Stimulated activated CD4-positive, alpha-beta T cell treated with anti-CD3 and anti-CD28 coated beads, Interleukin-1b, Interleukin-23, amount 100 ng/mL, for 4 hours (primary cell): ENCODE results near the gene EXOC6B.

Source experiments
- DNase-seq, 2 donors: peaks; one replicate each; pipeline ENCODE4 v3.0.0-alpha.2; 2020; ENCODE audit warnings: low read depth in 2 of 2

EXOC6B gene

DNA sequence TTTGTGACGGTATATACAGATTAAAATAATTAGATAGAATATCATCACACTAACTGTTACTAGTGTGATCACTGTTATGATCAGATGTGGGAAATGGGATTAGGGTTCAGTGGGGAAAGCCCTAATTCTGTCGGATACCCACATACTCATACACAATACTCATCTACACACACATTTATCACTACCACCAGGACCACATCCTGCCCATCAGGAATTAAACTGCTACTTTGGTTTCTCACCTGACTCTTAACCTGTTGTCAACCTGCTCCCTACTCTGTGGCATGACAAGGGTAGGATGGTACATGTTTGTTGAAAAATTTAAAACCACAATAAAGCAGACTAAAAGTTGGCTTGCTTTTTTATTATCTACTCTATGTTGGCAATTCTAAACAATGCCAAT is 653.4 kb downstream of the EXOC6B start:
- DNase-seq = no peak

DNA sequence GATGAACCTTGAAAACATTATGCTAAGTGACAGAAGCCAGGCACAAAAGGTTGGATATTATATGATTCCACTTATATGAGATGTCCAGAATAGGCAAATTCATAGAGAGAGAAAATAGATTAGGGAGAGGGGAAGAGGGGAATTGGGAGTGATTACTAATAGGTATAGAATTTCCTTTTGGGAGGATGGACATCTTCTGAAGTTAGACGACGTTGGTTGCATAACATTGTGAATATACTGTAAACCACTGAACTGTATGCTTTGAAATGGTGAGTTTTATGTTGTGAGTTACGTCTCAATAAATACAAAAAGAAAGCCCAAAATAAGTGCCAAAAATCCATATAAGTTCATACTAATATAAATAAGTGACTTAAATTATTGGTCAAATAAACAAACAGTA is 659.6 kb downstream of the EXOC6B start:
- DNase-seq = no peak

DNA sequence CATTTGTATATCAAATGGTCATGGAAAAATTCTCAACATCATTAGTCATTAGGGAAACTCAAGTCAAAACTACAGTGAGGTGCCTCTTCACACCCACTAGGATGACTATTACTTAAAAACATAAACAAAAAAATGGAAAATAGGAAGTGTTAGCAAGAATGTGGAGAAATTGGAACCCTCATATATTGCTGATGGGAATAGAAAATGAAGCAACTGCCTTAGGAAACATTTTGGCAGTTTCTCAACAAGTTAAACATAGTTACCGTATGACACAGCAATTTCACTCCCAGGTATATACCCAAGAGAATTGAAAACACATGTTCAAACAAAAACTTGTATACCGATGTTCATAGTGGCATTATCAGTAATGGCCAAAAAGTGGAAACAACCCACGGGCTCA is 660.0 kb downstream of the EXOC6B start:
- no peak for DNase-seq

DNA sequence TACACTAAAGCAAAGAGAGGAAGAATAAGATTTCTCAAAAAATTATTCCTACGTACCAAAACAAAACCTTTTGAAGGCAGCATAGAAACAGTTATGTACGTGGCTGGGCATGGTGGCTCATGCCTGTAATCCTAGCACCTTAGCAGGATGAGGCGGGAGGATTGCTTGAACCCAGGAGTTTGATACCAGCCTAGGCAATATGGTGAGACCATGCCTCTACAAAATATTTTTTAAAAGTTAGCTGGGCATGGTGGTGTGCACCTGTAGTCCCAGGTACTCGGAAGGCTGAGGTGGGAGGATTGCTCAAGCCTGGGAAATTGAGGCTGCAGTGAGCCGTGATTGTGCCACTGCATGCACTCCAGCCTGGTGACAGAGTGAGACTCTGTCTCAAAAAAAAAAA is 663.3 kb downstream of the EXOC6B start:
- no peak for DNase-seq

DNA sequence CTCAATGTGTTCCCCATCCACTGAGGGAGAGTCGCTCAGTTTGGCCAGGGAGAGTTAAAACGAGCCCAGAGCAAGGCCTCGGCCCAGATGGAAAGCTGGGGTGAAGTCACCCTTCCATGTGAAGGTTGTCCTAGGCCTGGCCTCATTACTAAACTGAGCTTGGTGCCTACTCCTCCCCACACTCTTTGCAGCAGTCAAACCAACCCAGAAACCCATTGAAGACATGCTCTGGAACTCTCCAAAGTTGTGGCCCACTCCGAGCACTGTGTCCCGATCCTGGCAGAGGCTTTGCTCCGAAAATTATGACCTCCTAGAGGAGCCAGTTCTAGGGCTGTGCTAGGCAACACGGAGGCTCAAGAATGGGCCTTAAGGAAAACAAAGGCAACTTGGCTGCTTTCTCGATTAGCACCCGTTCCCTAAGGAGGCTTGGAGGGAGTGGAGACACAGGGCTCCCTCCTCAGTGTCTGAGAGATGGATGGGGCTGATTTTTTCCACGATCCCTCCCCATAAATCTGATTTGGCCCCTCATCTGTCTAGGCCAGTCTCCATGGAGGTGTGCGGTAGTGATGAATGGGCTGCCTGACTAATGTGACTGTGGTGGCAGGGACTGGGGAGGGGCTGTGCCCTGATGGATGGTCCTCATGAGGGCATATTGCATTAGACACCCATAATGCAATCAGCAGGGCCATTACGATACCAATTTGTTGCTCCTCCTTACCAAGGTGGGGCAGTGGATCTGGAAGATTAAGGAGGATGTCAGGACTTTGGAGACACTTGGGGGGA is 666.4 kb downstream of the EXOC6B start:
- DNase-seq = no peak

DNA sequence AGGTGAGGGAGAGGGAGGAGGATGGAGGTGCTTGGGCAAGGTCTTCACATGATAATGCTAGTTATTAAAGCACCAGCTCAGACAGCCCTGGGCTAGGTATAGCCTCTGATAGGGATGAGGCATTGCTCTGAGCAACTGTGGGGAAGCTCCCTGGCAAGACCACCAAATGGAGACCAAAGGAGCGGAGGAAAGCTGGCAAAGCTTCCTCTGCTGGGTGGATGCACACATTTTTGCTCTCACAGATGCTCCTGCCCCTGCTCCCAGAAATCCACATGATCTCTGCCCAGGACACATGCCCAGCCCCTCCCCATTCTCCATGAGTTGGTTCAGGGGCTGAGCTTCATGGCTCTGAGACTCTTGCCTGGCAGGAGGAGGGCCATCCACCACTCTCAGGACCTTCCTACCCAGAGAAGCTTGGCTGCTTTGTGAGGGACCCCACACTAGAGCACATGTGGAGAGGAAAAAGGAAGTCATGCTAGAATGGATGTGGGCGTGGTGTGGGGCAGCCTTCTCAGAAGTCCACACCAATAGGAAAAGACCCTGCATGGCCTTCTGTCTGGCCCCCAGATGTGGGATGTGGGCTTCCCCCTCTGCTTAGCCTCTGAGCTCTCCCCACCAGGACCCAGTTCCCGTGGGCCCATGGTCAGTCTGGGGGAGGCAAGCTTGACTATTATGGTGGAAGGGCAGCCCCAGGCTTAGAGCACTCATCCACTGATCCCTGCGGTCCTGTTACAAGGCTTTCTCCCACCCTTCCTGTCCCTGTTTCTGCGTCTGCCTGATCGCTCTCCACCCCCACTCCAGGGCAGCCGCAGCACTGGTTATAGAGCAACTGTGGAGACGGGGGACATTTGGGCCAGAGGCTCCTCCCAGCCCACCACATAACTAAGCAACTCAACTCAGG is 667.7 kb downstream of the EXOC6B start:
- DNase-seq = no peak

DNA sequence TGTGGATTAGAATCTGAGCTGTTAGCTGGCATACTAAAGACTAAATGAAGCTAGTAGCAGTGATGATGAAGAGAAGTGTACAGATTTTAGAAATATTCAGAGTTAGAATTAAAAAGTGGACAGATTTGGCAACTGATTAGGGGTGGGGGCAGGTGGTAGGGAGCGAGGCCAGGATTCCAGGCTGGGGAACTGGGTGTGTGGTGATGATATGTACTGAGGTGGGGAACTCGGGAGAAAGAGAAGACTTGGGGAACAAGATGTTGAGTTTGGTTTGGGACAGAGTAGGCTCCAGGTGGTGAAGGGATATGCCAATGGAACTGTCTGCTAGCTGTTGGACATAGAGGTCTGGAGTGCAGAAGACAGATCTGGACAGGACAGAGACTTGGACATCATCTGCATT is 669.0 kb downstream of the EXOC6B start:
- DNase-seq = no peak

DNA sequence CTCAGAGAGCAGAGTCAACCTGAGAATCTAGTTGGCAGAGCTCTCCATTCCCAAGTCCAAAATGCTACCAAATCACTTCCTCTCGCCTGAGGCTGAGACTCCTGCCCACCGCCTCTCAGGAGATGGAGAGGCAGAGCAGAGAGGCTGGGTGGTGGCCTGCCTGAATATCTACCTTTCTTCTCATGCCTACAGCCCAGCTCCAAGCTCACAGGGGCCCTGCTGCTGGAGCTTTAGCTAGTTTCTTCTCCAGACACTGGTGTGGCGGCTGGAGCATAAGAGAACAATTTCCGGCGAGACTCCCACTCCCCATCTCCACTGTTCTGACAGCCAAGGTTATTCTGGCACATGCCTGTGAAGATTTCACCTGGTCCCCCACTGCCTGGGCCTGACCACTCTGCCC is 670.1 kb downstream of the EXOC6B start:
- DNase-seq = no peak

DNA sequence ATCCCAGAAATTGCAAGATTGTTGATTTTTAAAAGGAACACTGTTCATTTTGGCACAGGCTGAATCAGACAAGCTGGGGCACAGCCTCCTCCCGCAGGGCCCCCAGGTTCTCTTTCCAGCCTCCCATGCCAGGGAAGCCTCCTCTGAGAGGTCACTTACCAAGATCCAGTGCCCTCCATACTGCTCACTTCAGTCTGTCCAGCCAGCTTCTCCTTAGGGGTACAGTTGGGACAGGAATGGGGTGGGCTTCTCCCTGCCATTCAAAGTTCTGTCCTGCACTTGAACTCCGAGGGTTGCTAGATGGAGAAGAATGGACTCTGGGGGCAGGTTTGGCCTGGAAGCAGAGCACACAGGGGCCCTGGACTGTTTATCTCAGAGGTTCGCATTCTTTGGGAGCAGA is 670.7 kb downstream of the EXOC6B start:
- DNase-seq = no peak

DNA sequence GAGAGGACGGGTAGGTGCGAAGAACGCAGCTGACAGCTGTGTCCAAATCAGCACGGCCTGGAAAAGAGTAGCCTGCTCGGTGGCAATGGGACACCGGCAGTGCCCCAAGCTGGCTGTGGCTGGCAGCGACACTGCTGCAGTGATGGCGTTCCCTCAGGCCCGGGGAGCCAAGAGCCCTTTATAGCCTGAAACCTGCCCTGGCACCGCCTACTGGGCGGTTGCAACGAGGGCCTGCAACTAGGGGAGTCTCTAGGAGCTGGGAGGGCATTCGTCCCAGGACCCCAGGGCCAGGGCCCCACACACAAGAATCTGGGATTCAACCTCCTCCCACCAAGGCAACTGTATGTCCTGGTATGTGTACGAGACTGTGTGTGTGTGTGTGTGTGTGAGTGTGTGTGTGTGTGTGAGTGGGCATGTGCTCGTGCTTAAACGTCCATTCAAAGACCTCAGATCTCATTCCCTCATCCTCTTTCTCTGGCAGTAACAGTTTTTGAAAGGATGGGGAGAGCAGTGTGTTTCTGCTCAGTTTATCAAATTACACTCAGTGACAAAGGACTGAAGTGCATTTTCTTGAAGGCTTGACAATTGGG is 671.4 kb downstream of the EXOC6B start:
- DNase-seq = no peak

DNA sequence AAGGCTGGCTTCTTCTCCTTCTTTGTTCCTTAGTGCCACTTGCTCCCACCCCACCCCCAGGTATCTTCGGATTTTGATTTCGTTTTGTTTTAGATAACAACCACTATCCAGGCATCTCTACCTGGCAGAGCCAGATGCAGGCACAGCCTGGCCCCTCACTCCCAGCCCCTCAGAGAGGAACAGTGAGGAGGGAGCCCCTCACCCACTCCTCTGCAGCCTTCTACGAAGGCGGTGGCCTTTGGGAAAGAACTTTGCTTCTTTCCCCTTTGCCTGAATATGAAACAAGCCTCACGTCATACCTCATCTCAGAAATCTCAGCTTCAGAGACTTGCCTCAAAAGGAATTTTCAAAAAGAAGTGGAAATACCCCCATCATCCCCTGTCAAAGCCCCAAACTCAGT is 671.9 kb downstream of the EXOC6B start:
- no peak for DNase-seq

DNA sequence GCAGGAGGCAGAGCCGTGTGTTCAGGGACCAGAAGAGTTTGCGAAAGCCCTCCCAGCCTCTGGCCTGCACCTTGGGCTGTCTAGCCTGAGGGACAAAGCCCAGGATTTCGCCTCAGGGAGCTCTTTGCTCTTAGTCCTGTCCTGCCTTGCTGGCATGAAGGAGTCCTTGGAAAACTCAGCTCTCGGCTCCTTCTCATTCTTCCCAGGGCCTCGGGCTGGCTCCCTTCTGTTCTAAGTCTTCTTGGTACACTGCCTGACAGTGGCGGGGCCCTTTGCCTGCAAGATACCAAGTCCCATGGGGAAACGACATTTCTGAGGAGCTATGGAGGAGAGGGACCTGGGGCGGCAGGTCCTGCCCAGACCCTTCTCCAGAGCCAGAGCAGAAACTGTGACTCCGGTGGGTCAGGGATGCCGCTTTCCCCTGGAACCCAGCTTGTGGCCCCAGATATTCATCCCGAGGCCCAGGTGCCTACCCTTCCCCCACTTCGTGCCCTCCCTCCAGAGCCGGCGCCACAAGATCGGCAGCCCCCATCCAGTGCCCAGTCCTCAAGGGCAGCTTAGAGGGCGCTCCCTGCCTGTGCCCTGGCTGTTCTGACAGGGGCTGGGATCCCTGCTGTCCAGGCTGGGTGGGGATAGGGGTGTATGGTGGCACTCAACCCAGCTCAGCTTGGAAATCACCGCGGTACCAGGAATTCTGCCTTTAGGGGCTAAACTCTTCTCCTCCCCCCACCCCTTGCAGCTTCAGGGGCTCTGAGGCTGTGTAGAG is 672.6 kb downstream of the EXOC6B start:
- DNase-seq = no peak

DNA sequence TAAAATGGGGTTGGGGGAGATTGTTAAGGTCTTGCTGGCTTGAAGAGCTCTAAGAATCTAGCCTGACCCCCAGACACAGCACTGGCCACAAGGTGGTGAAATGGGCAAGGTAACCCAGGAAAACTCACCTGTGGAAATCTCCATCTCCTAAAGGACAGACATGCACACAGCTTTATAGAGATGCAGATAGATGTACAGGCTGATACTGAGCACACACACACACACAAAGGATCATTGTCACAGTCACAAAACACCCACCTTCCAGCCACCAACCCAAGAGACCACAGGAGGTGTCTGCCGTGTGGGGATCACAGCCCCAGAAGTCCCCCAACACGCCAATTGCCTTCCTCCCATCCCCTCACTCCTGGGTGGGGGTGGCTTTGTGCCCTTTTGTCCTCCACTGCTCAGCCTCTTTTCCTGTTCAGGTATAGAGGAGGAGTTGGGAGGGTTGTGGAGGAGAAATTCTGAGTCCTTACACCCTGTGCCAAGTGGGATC is 674.9 kb downstream of the EXOC6B start:
- DNase-seq = no peak

DNA sequence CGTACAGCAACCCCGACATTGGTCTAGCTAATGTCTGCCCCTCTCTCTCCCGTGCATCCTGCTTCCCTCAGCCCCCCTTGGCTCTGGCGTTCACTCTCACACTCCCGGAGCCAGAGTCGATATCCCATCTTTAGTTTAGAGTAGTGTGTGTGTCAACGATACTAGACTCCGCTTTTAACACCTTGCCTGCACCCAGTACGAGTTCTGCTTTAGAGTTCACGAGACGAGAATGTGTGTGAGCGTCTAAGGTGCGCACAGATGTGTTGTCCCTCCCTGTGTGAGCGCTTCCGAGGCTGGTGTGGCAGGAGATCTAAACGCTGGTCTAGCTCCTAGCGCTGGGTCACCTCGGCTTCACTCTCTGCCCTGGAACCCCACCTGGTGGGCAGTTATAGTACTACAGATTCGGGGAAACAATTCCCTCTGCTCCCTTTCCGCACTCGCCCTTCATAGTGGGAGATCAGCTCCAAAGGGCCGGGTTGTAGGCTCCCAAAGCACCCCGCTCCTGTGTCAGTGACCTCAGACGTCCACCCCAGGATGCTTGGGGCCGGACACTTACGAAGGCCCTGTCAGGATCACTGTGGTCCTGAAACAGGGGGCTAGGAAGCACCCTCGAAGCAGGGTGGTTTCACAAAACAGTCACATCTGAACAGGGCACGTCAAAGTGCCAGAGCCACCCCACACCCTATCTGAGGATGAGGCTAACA is 675.5 kb downstream of the EXOC6B start:
- peak; percentile 50 to 54 for DNase-seq

DNA sequence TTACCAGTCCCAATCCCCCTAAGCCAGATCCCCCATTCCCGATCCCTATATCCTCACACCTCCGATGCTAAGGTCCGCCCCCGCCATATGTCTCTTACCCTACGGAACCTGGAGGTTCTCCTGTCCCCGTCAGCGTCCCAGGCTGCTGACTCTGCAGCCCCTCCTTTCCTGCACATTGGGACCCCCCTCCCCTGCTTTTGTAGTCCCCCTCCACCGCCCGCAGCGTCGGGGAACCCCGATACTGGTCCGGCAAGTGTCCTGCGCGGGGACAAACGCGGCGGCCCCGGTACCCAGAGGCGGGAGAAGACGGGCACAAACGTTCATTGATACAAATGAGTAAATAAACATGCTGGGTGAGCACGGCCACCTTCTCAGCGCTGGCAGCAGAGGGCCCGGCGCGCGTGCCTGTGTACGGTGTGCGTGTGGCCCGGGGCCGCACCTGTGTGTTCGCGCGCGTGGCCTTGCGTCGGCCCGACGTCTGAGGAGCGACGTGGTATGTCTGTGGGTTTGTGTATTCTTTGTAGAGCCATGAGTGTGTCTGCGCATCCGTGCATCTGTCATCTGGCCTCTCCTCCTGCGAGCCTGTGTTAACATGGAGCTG is 676.2 kb downstream of the EXOC6B start:
- no peak for DNase-seq

DNA sequence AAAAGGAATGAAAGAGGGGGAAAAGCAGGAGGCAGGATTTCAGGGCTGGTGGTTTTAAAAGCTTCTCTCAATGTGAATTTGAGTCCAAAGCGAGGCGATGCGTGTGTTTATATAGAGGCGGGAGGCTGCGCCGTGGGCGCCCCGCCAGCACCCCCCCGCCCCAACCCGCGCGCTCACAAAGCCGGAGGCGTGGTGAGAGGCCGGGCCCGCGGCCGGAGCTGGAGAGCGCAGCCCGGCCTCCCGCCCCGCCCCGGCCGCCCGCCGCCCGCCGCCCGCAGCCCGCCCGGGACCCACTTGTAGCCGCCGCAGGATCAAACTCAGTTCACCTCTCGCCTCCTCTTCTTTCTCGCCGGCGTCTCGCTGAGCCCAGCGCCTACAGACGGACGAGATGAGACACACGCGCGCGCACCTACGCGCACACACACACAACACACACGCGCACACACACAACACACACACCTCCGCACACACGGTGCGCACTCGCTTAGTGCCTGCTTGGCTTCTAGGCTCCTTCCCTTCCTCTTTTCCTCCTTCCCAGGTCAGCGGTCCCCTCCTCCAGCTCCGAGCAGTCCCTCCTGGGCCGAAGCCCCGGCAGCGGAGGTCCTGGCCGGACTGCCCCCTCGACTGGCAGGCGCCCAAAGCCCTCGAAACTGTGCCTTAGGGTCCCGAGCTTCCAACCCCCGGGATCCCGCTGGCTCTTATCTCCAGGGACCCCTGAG is 676.8 kb downstream of the EXOC6B start:
- DNase-seq = no peak

DNA sequence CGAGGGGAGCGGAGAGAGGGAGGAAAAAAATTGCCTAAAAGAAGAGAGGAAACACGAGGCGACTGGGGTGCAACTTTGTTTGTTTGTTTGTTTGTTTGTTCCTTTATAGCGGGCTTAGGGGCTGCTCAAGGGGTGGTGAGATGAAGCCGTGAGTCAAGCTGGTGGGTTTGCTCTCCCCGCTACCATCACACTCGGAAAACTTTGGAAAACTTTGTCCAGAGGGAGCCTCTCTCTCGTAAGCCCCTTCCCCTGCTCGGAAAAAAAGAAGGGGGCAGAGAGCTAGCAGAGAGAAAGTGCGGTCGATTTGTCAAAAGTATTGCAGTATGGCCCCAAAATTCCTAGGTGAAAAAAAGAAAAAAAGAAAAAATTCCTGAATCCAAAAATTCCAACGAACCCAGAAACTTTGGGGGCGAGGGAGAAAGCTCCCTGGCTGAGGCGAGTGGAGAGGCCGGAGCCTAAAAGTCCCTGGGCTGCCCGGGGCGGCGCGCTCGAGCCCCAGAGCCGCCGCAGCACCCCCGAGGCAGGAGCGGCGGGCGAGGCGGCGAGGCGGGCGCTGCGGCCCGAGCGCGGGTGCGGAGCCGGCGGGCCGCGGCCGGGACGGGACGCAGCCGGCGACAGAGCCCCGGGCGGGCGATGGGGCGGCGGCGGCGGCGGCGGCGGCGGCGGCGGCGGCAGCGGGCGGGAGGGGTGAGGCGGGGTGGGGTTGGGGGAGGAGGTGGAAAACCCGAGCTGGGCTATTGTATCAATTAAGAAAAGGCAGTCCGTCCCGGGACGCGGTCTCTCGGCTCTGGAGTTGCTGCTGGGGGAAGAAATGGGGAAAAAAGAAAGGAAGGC is 677.6 kb downstream of the EXOC6B start:
- DNase-seq = no peak

DNA sequence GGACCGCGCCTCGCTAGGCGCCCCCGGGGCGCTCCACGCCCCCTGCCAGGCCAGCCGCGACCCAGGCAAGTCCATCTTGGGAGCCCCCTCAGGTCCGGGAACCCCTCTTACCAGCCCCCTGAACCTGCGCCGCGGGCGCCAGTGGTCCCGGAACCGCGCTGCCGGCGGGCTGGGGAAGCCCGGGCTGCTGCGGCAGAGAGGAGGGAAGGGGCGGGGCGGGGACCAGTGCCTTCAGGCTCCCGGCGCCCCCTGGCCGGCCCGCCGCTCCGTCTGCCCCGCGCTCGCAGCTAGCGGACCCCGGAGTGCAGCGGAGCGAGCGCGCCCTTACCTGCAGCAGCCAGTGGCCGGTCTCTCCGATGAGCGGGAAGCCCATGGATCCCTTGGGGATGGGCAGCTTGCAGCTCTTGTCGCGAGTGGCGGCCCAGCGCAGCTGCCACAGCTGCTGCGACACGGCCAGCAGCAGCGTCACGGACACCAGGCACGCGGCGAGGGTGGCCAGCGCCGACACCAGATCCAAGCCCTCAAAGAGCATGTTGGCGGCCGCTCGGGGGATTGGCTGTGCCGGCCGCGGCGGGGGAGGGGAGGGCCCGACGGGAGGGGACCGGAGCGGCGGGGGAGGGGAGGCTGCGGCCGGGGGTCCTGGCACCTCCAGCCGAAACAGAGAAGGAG is 678.4 kb downstream of the EXOC6B start, which contains the start of gene CYP26B1:
TSS of gene CYP26B1 (minus strand) at position 560 of the 669 bp plus-strand sequence. CDS start at position 532, 28 bp downstream.
- no peak for DNase-seq
